SK-N-DZ (cell line): ENCODE measurements around the gene SYT12.

Experiments
- DNase-seq: peaks from one replicate; pipeline ENCODE4 v3.0.0-alpha.2; 2015; ENCODE audit warnings: low spot score

SYT12 gene

DNA sequence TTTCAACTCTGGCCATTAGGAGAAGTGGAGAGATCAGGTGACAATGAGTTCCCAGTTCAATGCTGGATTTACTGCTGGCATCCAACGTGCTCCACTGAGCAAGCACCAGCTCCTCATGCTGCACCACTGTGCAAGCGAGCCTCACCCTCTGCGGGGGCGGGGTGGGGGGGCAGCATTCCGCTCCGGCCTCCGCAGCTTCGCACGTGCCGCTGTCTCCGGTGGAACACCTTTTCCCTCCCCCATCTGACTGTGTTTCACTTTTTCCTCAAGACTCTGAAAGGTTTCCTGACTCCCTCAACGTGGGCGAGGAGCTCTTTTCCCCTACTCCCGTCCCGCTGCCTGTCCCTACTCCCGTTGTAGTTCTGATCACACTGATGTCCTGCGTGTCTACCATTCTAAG, 32.9 kb downstream of the SYT12 start:
- no peak for DNase-seq

DNA sequence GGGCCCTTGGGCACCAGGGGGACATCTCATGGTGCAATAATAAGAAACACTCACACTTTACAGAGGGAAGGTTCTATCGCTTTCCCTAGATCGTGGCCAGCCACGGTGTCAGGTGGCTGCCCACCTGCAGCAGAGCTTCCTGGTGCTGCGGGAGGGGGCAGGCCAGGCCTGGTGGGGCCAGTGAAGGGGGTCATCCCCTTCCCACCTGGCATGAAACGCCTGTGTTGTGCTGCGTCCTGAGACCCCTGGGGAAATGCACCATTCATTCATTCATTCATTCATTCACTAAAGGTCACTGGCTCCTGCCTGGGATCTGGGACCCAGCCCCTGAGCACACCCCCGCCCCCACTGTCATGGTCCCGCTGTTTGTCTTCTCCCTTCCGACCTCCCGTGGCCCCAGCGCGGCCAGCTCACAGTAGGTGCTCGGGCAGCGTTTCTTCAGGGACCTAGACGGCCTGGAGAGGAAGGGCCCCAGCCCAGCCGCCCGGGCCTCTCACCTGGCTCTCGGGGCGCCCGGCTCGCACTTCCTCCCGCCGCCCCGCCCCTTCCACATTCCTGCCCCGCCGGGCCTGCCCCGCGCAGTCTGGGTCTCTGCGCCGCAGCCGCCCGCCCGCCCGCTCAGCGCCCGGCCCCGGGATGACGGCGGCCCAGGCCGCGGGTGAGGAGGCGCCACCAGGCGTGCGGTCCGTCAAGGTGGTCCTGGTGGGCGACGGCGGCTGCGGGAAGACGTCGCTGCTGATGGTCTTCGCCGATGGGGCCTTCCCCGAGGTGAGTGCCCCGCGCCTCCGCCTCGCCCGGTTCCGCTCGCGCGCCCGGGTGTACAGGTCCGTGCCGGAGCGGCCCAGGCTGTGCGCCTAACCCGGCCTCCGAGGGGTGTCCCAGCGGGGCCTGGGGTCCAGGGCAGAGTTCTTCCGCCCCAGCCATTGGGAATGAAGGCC, 33.6 kb downstream of the SYT12 start, which contains the start of gene RHOD:
Gene RHOD, plus strand, starts transcription at position 581 of the 938 bp plus-strand sequence. Its CDS starts 56 bp downstream, at position 637.
- DNase-seq, result no peak

DNA sequence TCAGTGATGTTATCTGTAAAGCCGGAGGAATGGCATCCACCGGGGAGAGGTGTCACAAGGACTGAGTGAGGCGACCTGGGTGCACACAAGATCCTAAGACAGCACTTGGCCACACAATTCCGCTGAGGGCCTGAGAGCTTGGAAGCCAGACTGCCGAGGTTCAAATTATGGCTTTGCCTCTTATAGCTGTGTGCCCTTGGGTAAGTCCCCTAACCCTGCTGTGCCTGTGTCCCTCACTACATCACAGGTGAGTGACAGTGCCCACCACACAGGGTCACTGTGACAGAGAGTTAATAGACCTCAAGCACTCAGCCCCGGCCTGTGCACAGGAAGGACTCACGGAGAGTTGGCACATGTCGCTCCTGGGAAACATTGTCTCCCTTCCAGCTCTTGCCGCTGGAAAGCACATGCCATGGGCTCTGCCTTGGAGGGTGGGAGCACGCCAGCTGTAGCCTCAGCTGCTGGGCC, 34.3 kb downstream of the SYT12 start:
- DNase-seq, result no peak

DNA sequence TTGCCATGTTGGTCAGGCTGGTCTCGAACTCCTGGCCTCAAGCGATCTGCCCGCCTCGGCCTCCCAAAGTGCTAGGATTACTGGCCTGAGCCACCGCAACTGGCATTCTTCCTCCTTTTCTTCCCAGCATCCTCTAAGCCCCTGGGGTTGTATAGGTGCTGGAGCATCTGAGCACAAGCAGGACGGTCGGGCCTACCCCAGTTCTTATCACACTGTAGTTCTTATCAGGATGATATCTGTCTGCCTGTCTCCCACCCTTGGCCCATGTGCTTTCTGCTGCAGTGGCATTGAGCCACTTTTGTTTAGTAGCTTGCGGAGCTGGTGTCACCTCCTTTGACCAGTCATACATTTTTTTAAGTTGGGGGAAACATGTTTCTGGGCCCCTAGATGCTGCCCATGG, 35.6 kb downstream of the SYT12 start:
- DNase-seq, result no peak

DNA sequence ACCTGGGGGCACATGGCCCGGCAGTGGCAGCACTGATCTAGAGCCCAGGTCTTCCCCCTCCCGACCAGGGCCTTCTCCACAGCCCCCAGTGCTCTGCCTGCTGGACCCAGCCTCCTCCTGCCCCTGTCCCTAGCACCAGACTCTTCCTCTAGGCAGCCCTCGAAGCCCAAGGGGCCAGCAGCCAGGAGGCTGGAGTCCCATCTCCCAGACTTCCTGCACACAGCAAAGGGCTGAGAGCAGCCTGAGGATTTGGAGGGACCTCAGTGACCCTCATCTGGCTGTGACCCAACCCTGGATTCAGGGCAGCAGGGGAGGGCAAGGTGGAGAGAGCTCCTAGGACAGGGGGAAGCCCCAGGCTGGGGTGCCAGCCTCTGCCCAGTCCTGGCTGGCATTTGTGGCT, 36.7 kb downstream of the SYT12 start:
- no peak for DNase-seq

DNA sequence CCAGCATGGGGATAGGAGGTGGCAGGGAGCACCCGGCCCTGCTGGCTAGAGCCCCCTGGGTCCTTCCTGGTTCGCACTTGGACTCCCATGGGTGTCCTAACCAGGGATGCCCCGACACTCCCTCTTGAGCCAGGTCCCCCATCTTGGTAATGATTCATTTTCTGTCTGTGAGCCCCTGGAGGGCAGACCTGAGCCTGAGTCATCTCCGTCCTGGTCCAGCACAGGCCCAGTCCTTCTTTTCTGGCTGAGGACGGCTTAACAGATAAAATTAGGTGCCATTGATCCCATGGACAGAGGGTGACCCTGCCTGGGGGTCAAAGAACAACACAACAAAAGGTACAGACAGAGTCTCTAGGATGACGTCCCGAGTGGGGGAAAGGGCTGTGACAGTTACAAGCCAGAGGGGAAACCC, 37.2 kb downstream of the SYT12 start:
- no peak for DNase-seq

DNA sequence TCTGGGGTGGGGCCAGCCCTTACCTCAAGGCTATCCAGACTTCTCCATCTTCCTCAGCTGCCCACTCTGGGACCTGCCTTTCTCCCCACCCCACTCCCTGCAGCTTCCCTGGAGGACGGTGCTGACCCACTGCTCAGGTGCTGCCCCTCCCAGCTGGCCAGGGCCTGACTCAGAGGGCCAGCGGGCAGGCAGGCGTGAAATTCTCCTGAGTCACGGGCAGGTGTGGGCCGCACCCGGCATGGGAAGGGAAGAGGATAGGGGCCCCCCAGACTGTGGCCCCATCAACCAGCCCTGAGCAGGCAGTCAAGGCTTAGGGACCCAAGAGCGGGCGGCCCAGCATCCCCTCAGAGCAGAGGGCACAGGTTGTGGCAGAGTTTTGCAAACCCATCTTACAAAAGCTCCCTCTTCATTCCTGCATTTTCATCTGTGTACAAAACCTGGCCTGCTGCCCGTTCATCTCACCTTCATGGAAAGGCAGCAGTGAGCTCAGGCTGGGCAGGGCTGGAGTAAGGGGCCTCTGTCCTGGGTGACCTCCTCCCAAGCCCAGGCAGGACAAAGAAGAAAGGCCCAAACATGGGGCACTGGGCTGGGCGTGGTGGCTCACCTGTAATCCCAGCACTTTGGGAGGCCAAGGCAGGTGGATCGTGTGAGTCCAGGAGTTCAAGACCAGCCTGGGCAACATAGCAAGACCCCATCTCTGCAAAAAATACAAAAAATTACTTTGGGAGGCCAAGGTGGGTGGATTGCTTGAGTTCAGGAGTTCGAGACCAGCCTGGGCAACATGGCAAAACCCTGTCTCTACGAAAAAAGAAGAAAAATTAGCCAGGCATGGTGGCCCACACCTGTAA, 39.8 kb downstream of the SYT12 start:
- DNase-seq, result no peak

DNA sequence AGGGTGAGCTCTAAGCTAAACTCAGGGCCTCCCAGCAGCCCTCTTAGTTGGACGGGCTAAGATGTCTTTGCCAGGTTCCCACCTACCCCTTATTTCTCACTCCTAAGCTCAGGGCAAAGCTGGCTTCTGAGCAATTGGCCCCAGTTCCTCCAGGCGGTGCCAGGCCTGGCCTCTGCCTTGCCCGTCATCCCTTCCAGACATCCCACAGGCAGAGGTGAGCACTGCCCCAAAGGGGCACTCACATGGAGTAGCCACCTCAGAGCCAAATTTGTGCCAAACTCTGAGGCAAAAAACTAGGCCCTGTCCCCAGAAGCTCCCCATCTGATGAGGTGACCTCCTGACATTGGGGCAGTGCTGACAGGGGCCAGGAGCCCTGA, 43.4 kb downstream of the SYT12 start:
- DNase-seq, result no peak

DNA sequence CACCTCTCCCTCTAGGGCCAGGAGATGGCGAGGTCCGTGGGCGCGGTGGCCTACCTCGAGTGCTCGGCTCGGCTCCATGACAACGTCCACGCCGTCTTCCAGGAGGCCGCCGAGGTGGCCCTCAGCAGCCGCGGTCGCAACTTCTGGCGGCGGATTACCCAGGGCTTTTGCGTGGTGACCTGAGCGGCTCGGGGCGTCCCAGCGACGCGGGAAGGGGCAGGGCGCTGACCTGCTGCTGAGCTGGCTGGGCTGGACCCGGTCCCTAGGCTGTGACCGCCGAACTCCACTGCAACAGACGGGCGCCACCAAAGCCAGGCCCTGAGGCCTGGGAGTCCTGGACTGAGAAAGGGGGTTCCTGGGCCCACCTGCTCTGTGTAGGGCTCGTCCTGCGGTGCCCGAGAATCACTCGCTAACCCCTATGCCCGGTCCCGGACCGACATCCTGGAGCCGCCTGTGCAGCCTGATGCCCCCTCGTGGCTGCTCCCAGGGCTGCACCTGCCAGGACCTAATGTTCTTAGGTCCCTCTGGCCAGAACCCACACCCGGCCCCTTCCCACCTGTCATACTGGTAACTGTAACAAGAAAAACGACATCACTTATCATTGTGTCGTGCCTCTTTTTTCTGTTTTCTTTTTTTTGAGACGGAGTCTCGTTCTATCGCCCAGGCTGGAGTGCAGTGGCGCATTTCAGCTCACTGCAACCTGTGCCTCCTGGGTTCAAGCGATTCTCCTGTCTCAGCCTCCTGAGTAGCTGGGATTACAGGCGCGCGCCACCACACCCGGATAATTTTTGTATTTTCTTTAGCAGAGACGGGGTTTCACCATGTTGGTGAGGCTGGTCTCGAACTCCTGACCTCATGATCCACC, 48.7 kb downstream of the SYT12 start:
- peak; percentile 65 for DNase-seq

DNA sequence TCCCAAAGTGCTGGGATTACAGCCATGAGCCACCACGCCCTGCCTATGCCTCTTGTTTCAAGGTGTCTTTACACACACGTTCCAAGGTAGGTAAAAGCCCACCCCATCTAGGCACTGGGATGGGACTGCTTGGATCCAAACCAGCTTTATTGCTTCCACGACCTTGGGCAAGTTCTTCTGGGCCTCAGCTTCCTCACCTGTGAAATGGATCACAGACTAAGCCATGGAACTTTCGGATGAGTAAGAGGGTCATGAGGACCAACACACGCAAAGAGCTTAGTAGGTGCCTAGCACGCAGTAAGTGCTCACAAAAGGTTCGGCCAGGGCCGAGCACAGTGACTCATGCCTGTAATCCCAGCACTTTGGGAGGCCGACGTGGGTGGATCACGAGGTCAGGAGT, 49.4 kb downstream of the SYT12 start:
- no peak for DNase-seq

DNA sequence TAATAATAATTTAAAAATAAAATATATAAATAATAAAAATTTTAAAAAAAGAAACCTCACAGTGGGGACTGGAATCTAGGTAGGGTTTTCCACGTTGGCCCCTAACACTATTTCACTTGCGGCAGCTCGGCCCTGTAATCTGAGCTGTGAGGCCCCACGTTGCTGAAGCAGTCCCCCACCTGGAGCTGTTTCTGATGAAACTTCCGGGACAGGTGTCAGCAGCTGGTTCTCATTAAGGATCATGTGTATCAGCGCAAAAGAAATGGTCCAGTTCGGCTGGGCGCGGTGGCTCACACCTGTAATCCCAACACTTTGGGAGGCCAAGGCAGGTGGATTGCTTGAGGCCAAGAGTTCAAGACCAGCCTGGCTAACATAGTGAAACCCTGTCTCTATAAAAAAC, 51.0 kb downstream of the SYT12 start:
- DNase-seq, result no peak

DNA sequence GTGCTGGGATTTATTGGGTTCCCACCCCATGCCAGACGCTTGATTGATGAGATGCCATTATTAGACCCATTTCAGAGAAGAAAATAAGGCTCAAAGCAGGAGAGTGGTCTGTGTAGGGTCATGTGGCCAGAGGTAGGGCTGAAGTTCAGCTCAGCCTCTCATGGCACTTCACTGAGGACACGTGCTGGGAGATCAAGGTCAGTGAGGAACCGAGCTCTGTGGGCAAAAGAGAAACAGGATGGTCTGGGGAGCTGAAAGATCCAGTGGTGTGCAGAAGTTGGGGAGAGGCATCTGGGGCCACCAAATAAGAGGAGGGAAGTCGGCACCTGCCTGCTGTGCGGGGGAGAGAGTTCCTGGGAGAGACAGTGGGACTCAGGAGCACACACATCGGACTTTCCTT, 53.3 kb downstream of the SYT12 start:
- no peak for DNase-seq

DNA sequence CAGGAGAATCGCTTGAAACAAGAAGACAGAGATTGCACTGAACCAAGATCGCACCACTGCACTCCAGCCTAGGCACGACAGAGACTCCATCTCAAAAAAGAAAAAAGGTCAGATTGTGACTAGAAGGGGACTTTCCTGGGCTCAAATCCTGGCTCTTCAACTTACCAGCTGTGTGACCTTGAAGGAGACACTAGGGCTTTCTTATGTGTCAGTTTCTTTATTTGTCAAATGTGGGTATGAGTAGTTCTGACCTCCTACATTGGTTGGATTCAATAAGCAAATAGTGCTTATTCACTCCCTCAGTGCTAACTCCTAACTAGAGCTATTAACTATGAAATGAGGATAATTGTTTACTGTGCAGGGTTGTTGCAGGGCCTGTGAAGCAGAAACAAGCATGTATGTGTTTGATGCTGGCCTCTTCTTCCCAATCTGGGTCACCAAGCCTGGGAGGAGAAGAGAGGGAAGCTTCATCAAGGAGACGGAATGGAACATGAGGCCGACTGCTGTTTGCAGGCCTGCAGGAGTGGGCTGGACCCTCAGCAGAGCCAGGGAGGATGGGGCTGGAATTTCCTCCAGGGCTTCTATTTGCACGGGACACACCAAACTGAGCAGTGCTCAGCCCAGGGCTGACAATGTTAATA, 56.3 kb downstream of the SYT12 start:
- DNase-seq, result no peak

DNA sequence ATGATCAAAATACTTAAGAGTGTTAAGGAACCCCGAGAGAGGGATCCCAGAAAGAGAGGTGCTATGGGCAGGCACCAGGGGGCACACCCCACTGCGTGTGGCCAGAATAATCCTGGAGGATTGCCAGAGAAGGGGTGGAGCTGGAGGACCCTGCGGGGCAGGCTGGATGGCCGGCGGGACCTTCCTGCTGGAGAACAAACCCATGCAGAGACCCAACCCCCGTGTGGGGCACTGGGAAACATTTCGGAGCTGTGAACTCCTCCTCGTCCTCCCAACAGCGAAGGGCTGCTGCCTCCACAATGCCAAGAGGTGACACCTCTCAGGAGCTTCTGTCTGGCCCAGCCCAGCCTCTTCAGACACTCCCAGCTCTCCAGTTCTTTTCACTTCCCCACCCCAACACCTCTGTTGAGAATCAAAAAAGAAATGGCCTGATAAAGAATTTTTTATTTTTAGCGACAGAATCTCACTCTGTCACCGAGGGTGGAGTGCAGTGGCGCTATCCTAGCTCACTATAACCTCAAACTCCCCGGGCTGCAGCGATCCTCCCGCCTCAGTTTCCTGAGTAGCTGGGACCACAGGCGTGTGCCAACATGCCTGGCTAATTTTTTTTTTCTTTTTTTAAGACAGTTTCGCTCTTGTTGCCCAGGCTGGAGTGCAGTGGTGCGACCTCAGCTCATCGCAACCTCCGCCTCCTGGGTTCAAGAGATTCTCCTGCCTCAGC, 59.3 kb downstream of the SYT12 start:
- DNase-seq, result no peak

DNA sequence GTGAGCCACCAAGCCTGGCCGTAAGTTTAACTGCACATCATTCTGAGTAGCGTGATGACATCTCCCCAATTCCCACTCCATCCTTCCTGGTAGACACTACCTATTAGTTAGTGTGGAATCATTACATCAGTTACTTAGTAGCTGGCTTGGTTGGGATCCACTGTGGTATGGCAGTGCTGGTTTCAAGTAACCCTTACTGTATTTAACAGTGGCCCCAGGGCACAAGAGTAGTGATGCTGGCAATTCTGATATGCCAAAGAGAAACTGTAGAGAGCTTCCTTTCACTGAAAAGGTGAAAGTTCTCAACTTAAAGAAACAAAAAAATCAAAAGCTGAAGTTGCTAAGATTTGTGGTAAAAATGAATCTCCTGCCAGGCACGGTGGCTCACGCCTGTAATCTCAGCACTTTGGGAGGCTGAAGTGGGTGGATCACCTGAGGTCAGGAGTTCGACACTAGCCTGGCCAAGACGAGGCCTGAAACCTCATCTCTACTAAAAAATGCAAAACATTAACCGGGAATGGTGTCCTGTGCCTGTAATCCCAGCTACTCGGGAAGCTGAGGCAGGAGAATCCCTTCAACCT, 60.9 kb downstream of the SYT12 start:
- no peak for DNase-seq

DNA sequence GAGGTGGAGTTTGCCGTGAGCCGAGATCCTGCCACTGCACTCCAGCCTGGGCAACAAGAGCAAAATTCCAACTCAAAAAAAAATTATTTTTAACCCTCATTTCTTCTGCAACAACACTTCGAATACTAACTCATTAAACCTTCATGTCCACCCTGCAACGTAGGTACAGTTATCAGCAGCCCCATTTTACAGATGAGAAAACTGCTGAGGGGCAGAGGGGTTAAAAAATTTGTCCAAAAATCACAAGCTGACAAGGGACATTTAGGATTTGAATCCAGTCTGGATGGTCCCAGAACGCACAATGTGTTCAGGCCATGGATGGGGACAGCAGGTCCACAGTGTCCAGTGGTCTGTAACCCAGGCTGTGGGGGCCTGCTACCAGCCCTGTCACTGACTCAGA, 62.7 kb downstream of the SYT12 start:
- DNase-seq, result no peak

DNA sequence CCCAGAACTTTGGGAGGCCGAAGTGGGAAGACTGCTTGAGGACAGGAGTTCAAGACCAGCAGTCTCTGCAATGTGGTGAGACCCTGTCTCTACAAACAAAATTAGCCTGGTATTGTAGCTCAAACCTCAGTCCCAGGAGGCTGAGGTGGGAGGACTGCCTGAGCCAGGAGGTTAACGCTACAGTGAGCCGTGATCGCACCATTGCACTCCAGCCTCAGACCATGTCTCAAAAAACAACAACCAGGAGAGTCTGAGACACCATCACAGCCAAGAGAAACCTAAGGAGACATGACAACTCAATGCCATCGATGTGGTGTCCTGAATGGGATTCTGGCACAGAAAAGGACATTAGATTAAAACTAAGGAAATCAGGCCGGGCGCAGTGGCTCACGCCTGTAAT, 67.8 kb downstream of the SYT12 start:
- DNase-seq, result no peak

DNA sequence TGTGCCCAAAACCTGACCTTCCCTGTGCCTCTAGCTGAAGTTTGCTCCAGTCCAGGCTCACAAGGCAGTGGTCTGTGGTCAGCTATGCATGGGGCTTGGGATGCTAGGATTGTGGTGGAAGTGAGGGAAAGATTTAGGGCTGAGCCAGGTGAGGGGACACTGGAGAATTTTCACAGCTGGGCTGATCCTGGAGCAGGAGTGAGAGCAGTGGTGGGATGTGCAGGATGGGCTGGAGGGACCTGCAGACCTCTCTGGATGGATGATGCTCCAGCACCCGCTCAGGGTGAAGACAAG, 72.2 kb downstream of the SYT12 start:
- no peak for DNase-seq

DNA sequence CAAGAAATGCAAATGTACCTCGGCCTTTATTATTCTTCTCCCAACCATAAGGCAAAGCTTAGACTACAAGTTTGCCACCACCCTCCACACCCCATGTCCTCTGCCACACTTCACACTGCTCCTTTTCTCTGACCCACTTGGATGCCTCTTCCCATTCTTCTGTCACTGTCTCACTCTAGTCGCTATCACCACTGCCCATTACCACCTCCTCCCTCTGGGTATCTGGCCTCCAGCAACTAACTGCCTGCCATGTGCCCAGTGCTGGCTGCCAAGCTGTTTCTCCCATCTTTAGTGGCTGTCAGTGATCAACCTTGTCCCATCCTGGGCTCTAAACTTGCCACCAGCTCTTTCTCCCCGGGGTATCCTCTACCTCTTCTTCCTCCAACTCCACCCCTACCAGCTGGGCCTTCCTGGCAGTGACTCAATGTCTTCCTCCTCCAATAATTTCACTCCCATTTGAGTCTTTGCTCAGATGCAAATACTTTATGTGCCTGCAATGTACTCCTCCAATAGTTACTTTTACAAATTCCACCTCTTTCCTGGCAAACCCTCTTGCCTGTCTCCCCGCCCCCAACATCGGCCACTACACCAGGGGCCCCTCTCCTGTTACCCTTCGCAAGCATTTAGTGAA, 76.0 kb downstream of the SYT12 start:
- DNase-seq, result no peak

DNA sequence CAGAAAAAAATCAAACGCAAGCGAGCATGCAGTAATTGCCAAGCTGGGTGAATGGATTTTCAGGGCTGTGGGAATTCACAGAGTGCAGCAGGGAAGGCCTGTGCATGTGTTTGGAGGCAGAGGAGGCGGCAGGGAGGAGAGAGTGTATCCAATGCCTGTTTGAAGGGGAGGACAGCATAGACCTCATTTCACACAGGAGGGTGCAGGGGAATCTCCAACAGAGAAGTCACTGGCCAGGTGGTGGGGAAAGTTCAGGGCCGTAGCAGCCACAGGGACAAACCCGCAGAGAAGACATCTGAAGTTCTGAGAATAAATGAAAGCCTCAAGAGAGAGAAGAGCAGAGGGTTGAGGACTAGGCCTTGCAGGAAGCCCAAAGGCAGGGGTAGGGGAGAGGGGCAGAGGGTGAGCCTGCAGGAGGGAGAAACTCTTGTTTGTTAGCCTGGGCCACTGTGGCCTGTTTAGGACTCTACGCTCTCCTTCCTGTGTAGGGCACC, 76.9 kb downstream of the SYT12 start:
- DNase-seq, result no peak
